RKO (cell line): ENCODE measurements around the gene SRRM4.
"Not testable (repeated sequence)": the region's sequence is repeated elsewhere in the genome, so short reads cannot be mapped to it uniquely, and the experiment has no call there.

Source experiments
- DNase-seq: peaks from one replicate; pipeline ENCODE4 v3.0.0-alpha.2; 2016; ENCODE audit warnings: low spot score

The SRRM4 gene

GRCh38 chr12:119071638-119072231, 90.4 kb downstream of the SRRM4 start:
- no peak for DNase-seq

- DNase-seq, result no peak
Observed at GRCh38 chr12:119072440-119072839, 91.1 kb downstream of the SRRM4 start.

- no peak for DNase-seq
Observed at GRCh38 chr12:119075222-119075787, 94.0 kb downstream of the SRRM4 start.

GRCh38 chr12:119075918-119076317, 94.6 kb downstream of the SRRM4 start:
- no peak for DNase-seq

- DNase-seq, result no peak
Observed at GRCh38 chr12:119079530-119079929, 98.2 kb downstream of the SRRM4 start.

- no peak for DNase-seq
Observed at GRCh38 chr12:119082016-119082415, 100.7 kb downstream of the SRRM4 start.

GRCh38 chr12:119082496-119082895, 101.2 kb downstream of the SRRM4 start:
- DNase-seq, result no peak

- DNase-seq, result no peak
Observed at GRCh38 chr12:119088685-119089379, 107.5 kb downstream of the SRRM4 start.

GRCh38 chr12:119089380-119090013, 108.2 kb downstream of the SRRM4 start:
- no peak for DNase-seq

- no peak for DNase-seq
Observed at GRCh38 chr12:119090276-119090675, 108.9 kb downstream of the SRRM4 start.

- no peak for DNase-seq
Observed at GRCh38 chr12:119090865-119091264, 109.5 kb downstream of the SRRM4 start.

GRCh38 chr12:119096429-119097202, 115.3 kb downstream of the SRRM4 start:
- no peak for DNase-seq

GRCh38 chr12:119100933-119101332, 119.6 kb downstream of the SRRM4 start:
- no peak for DNase-seq

- DNase-seq, result no peak
Observed at GRCh38 chr12:119102274-119102673, 120.9 kb downstream of the SRRM4 start.

- DNase-seq, result no peak
Observed at GRCh38 chr12:119102714-119103113, 121.4 kb downstream of the SRRM4 start.

- DNase-seq, result not testable (repeated sequence)
Observed at GRCh38 chr12:119104969-119105368, 123.6 kb downstream of the SRRM4 start.

- DNase-seq, result no peak
Observed at GRCh38 chr12:119113496-119113986, 132.2 kb downstream of the SRRM4 start.

- DNase-seq, result no peak
Observed at GRCh38 chr12:119114294-119114693, 133.0 kb downstream of the SRRM4 start.

GRCh38 chr12:119115296-119115905, 134.1 kb downstream of the SRRM4 start:
- DNase-seq, result peak; percentile 51

GRCh38 chr12:119117936-119118335, 136.6 kb downstream of the SRRM4 start:
- no peak for DNase-seq

GRCh38 chr12:119118625-119119024, 137.3 kb downstream of the SRRM4 start:
- DNase-seq, result no peak

- DNase-seq, result no peak
Observed at GRCh38 chr12:119122047-119122446, 140.7 kb downstream of the SRRM4 start.
